Skeletal muscle satellite cell (primary cell): ENCODE measurements around the gene CPS1.

Experiments used
- H3K27me3 ChIP-seq: 2 replicates; pipeline ENCODE4 v1.7.0; 2013; ENCODE audit warnings: low read length; ENCODE audit not compliant: control insufficient read depth, insufficient read depth
- H3K36me3 ChIP-seq: 2 replicates; pipeline ENCODE4 v1.7.0; 2013; ENCODE audit warnings: mild to moderate bottlenecking, control low read depth, low read length; ENCODE audit not compliant: insufficient read depth
- H3K4me1 ChIP-seq: 2 replicates; pipeline ENCODE4 v1.7.0; 2013; ENCODE audit warnings: low read length; ENCODE audit not compliant: control insufficient read depth, insufficient read depth
- H3K4me2 ChIP-seq: 2 replicates; pipeline ENCODE4 v1.7.0; 2013; ENCODE audit warnings: mild to moderate bottlenecking, low read length
- H3K4me3 ChIP-seq: 2 replicates; pipeline ENCODE4 v1.7.0; 2013; ENCODE audit warnings: low read length
- H3K9ac ChIP-seq: 2 replicates; pipeline ENCODE4 v1.7.0; 2013; ENCODE audit warnings: mild to moderate bottlenecking, low read depth, low read length, moderate library complexity
- H3K9me3 ChIP-seq: replicated peaks from 2 replicates; pipeline ENCODE4 v1.7.0; 2013; ENCODE audit warnings: mild to moderate bottlenecking, control low read depth, low read length

Gene CPS1

GRCh38 chr2:210577263-210578071, 21.1 kb downstream of the CPS1 start:
- no peak overlapping the region for H3K4me2 ChIP-seq
- no peaks in the 10 kb centered on the region for H3K4me1 ChIP-seq
- no peaks in the 10 kb centered on the region for H3K27me3 ChIP-seq
- H3K9me3 ChIP-seq: no peaks in the 10 kb centered on the region
- H3K9ac ChIP-seq: no peak overlapping the region
- H3K36me3 ChIP-seq: no peaks in the 10 kb centered on the region
- H3K4me3 ChIP-seq: no peak overlapping the region

- no peaks in the 10 kb centered on the region for H3K9me3 ChIP-seq
- no peak overlapping the region for H3K9ac ChIP-seq
- H3K4me1 ChIP-seq: no peaks in the 10 kb centered on the region
- H3K36me3 ChIP-seq: no peaks in the 10 kb centered on the region
- H3K4me2 ChIP-seq: no peak overlapping the region
- no peaks in the 10 kb centered on the region for H3K27me3 ChIP-seq
- H3K4me3 ChIP-seq: no peak overlapping the region
Observed at GRCh38 chr2:210584834-210585233, 28.4 kb downstream of the CPS1 start.

GRCh38 chr2:210586381-210586780, 30.0 kb downstream of the CPS1 start:
- no peaks in the 10 kb centered on the region for H3K27me3 ChIP-seq
- no peak overlapping the region for H3K4me3 ChIP-seq
- no peaks in the 10 kb centered on the region for H3K36me3 ChIP-seq
- H3K4me1 ChIP-seq: no peaks in the 10 kb centered on the region
- H3K9me3 ChIP-seq: no peaks in the 10 kb centered on the region
- H3K9ac ChIP-seq: no peak overlapping the region
- no peak overlapping the region for H3K4me2 ChIP-seq

GRCh38 chr2:210591663-210592062, 35.3 kb downstream of the CPS1 start:
- Histone ChIP-seq H3K36me3 (no peaks in the 10 kb centered on the region), H3K27me3 (no peaks in the 10 kb centered on the region), H3K4me3 (no peak overlapping the region), H3K9me3 (no peaks in the 10 kb centered on the region), H3K4me2 (no peak overlapping the region), H3K4me1 (no peaks in the 10 kb centered on the region), H3K9ac (no peak overlapping the region)

DNA sequence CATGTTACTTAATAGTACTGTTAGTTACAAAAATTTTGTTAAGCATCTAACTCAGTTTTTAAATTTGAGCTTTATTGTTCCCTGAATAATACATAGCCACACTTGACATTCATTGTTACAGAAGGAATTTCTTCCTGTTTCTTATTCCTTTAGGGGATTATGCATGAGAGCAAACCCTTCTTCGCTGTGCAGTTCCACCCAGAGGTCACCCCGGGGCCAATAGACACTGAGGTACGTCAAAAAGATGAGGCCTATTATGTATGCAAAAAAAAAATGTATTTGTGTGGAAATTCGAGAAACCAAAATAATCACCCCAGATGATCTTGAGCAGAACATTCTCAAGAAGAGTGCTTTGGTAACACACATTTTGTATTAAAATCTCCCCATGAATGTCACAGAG, 36.3 kb downstream of the CPS1 start:
- no peaks in the 10 kb centered on the region for H3K4me1 ChIP-seq
- H3K9ac ChIP-seq: no peak overlapping the region
- H3K27me3 ChIP-seq: no peaks in the 10 kb centered on the region
- no peak overlapping the region for H3K4me2 ChIP-seq
- H3K9me3 ChIP-seq: no peaks in the 10 kb centered on the region
- no peak overlapping the region for H3K4me3 ChIP-seq
- no peaks in the 10 kb centered on the region for H3K36me3 ChIP-seq

DNA sequence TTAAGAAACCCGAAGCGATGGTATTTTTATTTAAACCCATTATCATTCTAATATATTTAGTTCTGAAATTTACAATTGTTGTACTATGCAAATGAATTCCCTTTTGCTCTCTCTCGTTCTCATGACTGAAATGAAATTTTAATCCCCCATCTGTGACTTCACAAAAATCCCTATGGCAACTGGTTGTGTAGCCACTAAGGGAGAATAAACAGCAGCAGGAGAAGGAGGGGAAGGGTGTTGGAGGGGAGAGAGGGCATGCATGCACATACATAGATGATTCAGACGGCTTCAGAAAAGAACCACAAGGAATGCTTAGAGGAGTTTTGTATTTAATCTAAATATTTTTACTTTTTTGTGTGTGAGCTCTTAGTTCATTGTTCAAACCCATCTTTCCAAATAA, 36.8 kb downstream of the CPS1 start:
- Histone ChIP-seq H3K4me1 (no peaks in the 10 kb centered on the region), H3K4me3 (no peak overlapping the region), H3K9me3 (no peaks in the 10 kb centered on the region), H3K4me2 (no peak overlapping the region), H3K27me3 (no peaks in the 10 kb centered on the region), H3K36me3 (no peaks in the 10 kb centered on the region), H3K9ac (no peak overlapping the region)

GRCh38 chr2:210598219-210598618, 41.8 kb downstream of the CPS1 start:
- Histone ChIP-seq H3K4me3 (no peak overlapping the region), H3K9me3 (no peaks in the 10 kb centered on the region), H3K36me3 (no peaks in the 10 kb centered on the region), H3K27me3 (no peaks in the 10 kb centered on the region), H3K9ac (no peak overlapping the region), H3K4me2 (no peak overlapping the region), H3K4me1 (no peaks in the 10 kb centered on the region)

DNA sequence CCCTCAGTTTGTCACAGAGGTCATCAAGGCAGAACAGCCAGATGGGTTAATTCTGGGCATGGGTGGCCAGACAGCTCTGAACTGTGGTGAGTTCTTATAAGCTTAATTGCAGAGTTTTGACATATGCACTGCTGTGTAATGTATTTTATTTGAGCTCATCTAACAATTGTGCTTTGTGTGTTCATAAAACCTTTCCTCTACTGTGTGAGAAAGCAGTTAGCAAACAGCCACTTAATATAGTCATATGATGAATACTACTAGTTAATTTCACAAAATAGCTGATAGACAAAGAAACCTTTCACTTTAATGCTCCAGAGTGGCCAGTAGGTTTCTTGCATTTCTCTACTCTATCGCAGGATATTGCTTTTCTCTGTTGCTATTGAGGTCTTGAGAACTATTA, 43.1 kb downstream of the CPS1 start:
- no peaks in the 10 kb centered on the region for H3K36me3 ChIP-seq
- H3K4me1 ChIP-seq: no peaks in the 10 kb centered on the region

DNA sequence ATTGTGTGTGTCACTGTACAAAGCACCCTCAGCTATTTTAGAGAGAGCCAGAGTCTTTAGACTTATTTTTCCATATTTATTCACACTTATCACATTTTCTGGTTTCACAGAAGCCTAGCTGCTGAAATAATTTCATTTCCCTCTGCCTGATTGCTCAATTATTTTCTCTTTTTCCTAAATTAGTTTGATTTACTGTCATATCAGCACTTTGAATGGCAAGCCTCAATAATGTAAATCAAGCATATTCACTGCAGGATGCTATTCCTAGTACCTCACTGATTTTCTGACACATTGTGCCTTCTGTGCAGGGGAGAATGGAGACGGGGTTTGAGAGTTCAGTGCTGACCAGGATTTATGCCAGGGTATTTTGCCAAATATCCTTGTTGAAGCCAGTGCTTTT, 48.3 kb downstream of the CPS1 start:
- no peaks in the 10 kb centered on the region for H3K27me3 ChIP-seq
- no peaks in the 10 kb centered on the region for H3K9me3 ChIP-seq
- no peak overlapping the region for H3K9ac ChIP-seq
- no peak overlapping the region for H3K4me2 ChIP-seq
- no peak overlapping the region for H3K4me3 ChIP-seq
- H3K4me1 ChIP-seq: no peaks in the 10 kb centered on the region
- H3K36me3 ChIP-seq: no peaks in the 10 kb centered on the region

More for the DNA sequence above, 43.1 kb downstream of the CPS1 start:
- no peak overlapping the region for H3K4me3 ChIP-seq
- H3K9ac ChIP-seq: no peak overlapping the region
- H3K9me3 ChIP-seq: no peaks in the 10 kb centered on the region
- H3K27me3 ChIP-seq: no peaks in the 10 kb centered on the region
- H3K4me2 ChIP-seq: no peak overlapping the region

DNA sequence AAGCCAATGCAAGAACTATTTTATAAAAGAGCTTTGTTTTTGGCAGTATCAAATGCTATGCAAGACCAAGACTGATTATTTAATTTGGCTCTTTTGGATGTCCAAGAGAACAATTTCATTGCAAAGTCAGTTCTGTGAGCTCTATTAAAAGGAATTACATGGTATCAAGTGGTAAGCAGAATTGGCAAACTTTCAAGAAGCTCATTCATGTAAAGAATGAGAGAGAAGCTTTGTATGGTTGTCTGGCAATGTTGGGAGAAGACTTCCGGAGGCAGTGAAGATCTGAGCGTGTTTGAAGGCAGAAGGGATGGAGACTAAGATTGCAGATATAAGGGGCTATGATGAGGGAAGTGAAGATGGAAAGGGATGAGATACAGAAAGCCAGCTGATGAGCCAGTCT, 49.6 kb downstream of the CPS1 start:
- Histone ChIP-seq H3K9me3 (no peaks in the 10 kb centered on the region), H3K36me3 (no peaks in the 10 kb centered on the region), H3K9ac (no peak overlapping the region), H3K4me1 (no peaks in the 10 kb centered on the region), H3K4me3 (no peak overlapping the region), H3K4me2 (no peak overlapping the region), H3K27me3 (no peaks in the 10 kb centered on the region)

GRCh38 chr2:210611466-210611865, 55.1 kb downstream of the CPS1 start:
- no peak overlapping the region for H3K4me2 ChIP-seq
- H3K4me3 ChIP-seq: no peak overlapping the region
- no peaks in the 10 kb centered on the region for H3K36me3 ChIP-seq
- H3K27me3 ChIP-seq: no peaks in the 10 kb centered on the region
- no peaks in the 10 kb centered on the region for H3K9me3 ChIP-seq
- H3K9ac ChIP-seq: no peak overlapping the region
- no peaks in the 10 kb centered on the region for H3K4me1 ChIP-seq

- no peaks in the 10 kb centered on the region for H3K27me3 ChIP-seq
- H3K4me1 ChIP-seq: no peaks in the 10 kb centered on the region
- H3K4me2 ChIP-seq: no peak overlapping the region
- no peak overlapping the region for H3K9ac ChIP-seq
- no peaks in the 10 kb centered on the region for H3K9me3 ChIP-seq
- H3K36me3 ChIP-seq: no peaks in the 10 kb centered on the region
- H3K4me3 ChIP-seq: no peak overlapping the region
Observed at GRCh38 chr2:210616074-210616473, 59.7 kb downstream of the CPS1 start.
